Measurements from ENCODE around the gene GASK1A.

The GASK1A gene

DNA sequence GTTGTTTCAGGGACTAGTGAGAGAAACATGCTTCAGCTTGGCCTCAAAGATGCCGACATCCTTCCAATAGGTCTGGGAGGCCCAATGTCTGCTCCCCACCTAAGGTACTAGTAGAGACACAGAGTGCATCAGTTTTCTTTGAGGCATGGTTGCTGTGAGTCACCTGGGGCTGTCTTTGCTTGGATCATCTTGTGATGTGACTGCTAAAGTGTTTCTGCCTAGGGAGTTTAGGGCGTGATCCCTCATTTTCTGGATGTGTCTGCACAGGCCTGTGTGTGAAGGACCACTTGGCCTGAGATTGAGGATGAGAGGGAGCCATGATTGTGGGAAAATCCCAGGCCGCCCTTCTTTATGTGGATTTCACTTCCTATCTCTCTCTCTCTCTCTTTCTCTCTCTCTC, 4.8 kb downstream of the GASK1A start:
- no peak for DNase-seq

DNA sequence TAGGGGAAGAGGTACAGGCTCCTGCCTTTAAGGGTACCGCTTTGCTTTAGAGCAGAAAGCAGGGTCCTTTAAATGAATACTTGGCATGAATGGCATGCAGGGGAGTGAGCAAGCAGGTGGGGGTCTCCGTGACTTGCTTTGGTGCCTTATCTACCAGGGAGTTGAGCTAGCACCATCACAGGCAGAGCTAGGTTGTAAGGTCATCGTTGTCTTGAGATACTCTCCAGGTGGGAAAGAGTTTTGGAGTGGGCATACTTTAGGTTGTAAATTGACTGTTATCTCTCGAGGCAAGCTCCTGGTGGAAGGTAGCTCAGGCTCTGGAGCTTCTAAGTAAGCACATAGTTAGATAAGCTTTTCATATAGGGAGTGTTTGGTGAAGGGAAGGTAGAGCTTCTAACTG, 5.6 kb downstream of the GASK1A start:
- no peak for DNase-seq

DNA sequence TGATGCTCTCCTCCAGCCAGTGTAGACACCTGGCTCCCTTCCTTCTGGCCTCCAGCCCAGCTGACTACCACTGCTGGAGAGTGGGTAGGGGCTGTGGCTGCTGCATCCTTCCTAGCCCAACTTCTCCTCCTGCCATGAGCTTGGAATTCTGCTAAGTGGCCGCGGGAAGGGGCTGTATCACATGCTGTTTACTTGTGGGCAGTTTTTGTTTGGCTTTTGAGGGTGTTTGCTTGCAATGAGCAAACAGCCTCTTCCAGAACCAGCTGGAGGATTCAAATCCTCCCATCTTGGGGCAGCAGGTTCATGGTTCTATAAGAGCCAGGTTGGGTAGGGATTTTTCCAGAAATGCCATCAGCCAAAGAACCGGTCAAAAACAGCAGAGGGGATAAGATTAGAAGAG, 9.0 kb downstream of the GASK1A start:
- DNase-seq: no peak

DNA sequence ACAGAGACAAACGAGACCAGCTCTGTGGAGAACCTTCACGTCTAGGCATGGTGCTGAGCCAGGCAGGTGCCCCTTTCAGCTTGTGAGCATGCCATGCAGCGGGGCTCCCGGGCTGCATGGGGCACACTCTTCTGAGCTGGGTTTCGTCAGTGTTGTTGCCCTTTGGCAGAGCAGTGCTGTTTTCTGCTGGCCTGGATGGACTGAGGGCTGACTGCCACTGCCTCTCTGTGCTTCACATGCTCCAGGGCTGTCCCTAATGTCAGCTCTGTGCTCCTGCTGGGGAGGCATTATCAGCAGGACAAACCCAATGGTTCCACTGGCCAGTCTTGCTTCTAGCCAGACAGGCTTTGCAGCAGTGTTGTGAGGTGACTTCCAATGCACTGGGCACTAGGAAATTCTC, 9.5 kb downstream of the GASK1A start:
- no peak for DNase-seq

DNA sequence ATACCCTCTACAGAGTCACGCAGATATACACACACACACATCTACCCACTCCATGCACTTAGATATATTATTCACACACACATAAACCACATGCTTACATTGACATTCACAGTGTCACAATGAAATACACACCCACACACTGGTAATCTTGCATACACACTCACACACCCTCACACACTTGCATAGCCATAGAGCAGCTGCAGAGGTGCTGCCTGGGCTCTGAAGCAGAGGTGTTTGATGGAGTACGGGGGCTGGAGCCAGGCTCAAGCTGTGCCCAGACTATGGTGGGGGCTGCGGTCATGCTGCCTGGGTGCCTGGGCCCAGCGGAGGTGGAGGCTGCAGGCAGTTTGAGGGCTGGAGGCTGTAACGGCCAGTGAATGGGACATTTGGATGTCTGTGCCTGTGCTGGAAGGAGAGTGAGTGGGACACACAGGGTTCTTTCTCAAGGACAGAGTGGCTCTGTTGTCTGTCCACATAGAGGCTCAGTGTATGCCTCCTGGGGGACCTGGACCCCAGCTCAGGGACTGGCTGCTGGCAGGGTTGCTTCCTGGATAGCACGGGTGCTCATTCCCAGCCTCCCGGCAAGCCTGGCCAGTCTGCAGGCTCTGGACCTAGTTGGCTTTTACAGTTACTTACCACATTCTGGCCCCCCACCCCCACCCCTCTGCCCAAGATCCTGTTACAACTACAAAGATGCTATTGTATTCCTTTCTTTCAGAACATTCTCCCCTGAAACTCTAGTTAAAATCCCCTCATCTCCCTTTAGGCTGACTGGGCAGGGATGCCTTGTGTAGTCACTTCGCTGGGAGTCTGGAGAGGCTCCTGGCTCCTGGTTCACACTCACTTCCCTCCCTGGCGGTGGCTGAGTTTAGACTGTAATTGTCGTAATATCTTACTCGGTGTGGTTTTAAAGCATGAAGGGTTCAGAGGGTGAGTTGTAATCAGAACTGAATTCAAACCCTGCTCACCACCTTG, 12.5 kb downstream of the GASK1A start:
- no peak for DNase-seq

DNA sequence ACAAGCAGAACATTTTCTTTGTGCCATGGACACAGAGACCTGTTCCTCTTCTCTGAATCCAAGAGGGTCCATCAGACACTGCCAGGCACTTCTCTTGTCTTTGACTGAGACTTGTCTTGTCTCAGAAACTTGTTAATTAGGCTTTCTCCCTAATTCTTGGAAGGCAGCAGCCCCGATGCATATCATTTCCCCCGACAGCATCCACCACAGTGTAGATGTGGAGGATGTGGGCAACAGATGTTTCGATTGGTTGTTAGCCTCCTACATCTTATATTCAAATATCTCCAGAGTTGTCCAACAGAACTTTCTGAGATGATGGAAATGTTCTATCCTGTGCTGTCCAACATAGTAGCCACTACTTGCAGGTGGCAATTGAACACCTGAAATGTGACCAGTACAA, 15.5 kb downstream of the GASK1A start:
- DNase-seq: no peak

DNA sequence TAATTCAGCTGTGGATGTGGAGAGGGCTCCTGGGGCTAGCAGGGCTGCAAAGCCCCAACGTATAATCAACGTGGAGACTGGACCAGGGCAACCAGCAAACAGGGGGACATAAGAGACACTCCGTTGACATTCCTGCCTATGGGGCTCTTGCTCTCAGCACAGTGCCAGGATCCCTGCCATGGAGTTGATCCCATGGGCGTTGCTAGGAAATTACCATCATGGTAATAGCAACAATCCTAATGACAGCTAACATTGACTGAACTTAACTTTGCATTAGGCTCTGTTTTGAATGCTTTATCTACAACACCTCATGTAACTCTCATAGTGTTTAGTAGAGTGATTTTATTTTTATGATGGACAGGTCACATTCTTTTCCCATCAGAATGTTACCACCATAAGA, 16.9 kb downstream of the GASK1A start:
- no peak for DNase-seq

DNA sequence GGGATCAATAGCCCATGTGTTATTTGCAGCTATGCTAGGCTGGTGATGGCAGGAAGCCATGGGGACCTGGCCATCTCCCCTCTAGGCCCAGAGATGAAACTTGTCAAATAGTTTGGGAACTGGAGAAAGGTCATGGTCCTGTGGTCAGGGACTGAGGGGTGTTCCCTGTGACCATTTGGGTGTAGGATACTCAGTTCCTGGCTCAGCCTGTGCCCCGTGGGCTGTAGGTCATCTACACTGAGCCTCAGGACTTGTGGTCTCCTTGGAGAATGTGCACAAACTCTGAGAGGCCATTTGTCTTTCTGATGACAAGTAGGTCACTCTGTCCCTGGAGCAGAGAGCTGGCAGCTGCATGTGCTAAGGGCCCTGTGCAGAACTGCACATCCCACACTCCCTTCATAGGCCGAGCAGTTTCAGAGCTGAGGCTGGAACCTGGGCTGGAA, 17.5 kb downstream of the GASK1A start:
- DNase-seq: no peak

DNA sequence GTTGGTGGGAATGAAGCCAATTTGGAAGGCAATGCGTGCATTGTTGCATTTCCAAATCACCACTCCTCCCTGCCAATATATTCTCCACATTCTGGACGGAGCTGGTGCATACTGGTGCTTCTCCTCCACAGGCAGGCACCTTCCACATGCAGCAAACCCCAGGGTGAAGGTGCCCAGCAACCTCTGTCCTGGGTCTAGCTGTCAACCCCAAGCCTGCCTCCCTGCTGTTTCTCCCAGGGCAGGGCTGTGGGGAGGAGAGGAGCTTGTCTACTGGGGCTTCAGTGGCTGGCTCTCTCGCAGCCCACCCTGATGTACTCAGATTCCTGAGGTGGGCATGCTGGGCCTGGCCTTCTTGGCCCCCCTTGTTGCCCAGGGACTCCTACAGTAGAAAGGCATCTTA, 20.1 kb downstream of the GASK1A start:
- DNase-seq: no peak

DNA sequence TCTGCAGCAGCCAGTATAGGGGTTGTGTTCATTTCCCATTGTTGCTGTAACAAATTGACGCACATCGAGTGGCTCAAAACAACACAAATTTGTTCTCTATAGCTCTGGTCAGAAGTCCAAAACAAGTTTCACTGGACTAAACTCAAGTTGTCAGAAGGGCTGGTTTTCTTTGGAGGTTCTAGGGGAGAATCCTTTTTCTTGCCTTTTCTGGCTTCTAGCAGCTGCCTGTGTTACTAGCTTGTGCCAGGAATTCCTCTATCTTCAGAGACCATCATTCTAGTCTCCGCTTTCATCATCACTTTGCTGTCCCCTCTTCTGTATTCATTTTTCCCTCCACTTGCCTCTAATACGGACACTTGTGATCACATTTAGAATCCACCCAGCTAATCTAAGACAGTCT, 20.5 kb downstream of the GASK1A start:
- DNase-seq: no peak

DNA sequence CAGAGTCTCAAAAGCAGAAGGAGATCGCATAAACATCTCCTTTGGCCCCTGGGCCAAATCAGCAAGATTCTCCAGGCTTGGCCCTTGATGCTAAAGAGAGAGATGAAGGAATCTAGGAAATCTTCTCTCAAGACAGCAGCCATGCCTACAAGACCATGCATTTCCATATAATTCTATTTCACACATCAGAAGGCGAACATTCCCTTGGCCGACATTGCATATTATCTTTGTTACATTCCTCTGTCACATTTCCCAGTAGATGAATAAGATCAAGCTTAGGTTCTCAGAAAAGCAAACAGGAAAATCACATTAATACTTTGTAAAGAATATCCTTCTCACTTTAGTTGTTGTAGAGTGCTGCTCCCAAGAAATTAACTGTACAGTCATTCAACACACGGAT, 21.3 kb downstream of the GASK1A start:
- DNase-seq: no peak

DNA sequence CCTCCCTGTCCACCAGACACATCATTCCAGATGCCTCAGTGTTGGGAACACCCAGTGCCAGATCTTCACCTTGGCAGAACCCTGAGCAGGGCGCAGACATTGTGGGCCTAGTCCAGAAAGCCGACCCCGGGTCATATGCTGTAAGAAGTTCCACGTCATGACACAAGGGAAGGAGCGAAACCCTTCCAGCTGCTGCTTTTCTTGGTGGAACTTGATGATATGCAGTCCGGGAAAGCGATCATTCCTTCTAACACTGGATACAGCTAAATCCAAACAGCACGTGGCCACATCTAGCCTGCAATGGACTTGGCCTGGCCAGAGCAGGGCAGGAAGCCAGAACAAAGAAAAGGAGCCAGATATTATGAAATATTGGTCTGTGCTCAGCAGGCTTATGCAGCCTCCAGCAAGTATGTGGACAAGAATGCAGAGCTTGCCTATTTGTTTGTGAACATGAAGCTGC, 22.0 kb downstream of the GASK1A start:
- no peak for DNase-seq

DNA sequence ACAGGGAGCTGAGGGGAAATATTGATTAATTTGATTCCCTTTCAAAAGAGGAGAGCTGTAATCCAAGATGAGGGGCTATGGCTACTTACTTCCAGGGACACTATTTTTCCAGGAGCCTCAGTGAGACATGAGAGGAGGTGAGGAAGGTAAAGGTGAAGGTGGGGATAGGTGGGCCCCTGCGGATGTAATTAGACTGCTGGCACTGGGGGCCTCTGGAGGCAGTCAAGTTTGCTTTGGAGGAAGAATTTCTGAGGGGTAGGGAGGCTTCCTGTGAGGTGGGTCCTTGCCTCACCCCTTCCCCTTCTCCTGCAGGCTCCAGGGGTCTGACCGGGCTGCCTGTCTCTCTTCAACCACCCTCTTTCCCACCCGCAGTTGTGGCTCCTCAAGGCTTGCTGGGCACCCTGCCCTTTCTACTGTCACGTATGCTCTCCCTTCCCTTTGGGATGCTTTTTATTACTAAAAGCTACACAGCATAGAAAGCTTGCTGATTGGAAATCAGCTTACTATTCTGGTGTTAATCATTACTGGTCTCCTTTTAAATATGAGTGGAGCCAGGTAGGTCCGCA, 22.5 kb downstream of the GASK1A start:
- DNase-seq: no peak

DNA sequence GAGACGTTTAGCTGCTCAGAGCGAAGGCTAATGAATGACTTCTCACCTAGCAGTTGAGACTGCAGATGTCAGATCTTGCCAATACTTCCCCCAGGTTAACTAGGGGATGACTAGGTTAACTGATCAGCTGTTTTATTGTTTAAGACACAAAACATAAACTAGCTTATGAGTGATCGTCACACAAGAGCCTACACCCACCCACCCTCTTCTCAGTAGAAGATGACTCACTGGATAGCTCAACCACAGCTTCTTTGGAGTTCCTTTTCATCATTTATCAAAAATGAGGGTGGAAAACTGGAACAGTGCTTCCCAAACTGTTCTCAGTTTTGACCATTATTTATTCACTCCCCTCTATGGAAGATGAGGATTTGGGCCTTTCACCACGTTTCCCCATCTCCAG, 25.2 kb downstream of the GASK1A start:
- DNase-seq: no peak

DNA sequence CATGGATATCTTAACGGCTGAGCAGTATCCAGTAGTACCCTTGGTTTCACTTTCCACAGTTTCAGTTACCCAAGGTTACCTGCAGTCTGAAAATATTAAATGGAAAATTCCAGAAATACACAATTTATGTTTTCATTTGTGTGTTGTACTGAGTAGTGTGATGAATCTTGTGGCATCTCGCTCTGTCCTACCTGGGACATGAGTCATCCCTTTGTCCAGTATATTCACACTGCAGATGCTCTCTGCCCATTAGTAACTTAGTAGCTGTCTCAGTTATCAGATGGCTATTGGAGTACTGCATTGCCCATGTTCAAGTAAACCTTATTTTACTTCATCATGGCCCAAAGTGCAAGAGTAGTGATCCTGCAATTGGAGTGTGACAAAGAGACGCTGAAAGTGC, 26.1 kb downstream of the GASK1A start:
- DNase-seq: no peak

DNA sequence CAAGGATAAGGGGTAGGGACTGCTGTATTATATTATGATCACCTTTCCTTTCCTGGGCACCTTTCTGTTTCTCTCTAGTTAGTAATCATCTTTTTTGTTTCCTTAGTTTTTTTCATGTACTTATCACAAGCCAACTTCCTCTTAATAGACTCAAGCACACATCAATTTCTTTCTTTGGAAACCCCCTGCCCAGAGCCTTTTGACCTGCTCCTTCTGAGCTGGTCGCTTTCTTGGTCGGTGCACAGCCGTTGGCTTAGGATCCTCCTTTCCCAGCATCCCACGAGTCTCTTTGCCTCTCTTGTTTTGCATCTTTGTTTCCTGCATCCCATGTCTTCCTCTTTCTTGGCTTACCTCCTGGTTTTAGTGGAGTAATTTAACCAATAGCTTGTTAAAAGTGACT, 26.9 kb downstream of the GASK1A start:
- DNase-seq: no peak

DNA sequence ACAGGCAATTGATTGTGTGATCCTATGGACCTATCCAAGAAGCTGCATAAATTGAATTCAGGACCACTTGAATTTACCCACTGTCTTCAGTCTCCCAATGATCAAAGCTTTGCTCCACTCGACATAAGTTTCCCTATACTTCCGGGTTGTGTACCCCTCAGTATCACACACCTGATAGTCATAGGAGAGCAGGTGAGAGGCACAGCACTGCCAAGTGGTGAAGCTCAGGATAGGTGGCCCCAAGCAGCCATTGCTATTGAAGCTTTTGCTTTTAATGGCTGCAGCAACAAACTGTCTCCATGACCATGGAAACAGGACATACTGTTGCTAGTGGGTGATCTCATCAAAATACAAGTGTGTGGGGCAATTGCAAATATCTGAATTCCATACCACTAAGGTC, 27.7 kb downstream of the GASK1A start:
- no peak for DNase-seq

DNA sequence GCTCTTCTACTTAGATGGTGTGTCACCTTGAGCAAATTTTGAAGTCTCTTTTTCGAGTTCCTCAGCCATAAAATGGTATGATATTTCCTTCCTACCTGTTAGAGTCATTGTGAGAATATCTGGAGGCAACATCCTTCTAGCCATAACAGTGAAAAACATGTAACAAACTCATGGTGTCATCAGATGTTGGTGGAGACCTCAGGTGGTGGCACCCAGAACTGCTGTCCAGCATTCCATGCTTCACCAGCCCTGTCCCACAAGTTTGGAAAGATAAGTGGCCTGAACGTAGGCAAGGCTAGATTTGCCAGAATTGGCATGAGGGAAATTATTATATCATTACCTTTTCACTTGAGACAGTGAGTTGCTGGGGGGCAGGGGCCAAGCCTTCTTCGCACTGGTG, 30.4 kb downstream of the GASK1A start:
- no peak for DNase-seq

DNA sequence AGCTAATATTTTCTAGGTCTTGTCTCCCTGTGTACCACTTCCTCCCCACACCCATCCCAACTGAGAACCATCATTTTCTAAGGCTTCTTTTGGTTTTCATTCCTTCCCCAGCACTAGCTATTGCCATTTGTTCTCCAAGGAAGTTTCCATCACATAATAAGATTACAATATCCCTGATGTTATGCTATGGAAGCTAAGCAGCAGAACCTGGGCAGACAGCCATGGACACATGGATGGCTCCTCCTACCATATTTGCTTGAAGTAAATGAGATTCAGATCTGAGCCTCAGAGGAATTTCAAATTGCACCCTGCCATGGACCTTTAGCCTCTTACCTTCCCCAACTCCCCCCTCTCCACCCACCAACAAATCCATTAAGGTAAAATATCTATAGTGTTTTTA, 31.5 kb downstream of the GASK1A start:
- DNase-seq: no peak

DNA sequence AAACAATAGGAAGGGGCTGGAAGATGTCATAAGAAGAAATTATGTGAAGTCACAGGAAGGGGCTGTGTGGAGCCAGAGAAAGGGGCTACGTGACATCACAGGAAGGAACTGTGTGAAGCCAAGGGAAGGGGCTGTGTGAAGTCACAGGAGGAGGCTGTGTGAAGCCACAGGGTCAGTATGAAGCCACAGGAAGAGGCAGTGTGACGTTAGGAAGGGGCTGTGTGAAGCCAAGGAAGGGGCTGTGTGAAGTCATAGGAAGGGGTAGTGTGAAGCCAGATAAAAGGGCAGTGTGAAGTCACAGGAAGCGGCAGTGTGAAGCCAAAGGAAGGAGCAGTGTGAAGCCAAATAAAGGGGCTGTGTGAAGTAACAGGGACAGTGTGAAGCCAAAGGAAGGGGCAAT, 32.5 kb downstream of the GASK1A start:
- no peak for DNase-seq

DNA sequence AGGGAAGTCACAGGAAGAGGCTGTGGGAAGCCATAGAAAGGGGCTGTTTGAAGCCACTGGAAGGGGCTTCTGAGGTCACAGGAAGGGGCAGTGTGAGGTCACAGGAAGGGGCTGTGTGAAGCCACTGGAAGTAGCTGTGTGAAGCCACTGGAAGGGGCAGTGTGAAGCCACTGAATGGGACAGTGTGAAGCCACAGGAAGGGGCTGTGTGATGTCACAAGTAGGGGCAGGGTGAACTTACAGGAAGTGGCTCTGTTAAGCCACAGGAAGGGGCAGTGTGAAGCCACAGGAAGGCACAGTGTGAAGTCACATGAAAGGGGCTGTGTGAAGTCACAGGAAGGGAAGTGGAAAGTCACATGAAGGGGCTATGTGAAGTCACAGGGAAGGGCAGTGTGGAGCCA, 33.1 kb downstream of the GASK1A start:
- DNase-seq: no peak

DNA sequence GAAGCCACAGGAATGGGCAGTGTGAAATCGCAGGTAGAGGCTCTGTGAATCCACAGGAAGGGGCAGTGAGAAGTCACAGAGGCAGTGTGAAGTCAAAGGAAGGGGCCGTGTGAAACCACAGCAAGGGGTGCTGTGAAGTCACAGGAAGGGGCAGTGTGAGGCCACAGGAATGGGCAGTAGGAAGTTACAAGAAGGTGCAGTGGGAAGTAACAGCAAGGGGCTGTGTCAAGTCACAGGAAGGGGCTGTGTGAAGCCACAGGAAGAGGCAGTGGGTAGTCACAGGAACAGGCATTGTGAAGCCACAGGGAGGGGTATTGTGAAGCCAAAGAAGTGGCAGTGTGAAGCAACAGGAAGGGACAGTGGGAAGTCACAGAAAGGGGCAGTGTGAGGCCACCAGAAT, 34.1 kb downstream of the GASK1A start:
- no peak for DNase-seq

DNA sequence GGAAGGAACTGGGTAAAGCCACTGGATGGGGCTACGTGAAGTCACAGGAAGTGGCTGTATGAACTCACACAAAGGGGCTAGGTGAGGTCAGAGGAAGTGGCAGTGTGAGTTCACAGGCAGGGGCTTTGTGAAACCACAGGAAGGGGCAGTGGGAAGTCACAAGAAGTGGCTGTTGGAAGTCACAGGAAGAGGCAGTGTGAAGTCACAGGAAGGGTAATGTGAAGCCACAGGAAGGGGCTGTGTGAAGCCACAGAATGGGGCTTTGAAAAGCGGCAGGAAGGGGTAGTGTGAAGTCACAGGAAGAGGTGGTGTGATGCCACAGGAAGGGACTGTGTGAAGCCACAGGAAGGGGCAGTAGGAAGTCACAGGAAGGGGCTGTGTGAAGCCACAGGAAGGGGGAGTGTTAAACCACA, 34.6 kb downstream of the GASK1A start:
- no peak for DNase-seq

DNA sequence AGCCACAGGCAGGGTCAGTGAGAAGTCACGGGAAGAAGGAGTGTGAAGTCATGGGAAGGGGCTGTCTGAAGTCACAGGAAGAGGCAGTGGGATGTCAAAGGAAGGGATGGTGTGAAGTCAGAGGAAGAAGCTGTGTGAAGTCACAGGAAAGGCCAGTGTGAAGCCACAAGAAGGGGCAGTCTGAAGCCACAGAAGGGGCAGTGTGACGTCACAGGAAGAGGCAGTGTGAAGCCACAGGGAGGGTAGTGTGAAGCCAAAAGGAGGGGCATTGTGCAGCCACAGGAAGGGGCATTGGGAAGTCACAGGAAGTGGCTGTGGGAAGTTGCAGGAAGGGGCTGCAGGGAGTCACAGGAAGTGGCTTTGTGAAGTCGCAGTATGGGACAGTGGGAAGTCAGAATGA, 35.1 kb downstream of the GASK1A start:
- no peak for DNase-seq

DNA sequence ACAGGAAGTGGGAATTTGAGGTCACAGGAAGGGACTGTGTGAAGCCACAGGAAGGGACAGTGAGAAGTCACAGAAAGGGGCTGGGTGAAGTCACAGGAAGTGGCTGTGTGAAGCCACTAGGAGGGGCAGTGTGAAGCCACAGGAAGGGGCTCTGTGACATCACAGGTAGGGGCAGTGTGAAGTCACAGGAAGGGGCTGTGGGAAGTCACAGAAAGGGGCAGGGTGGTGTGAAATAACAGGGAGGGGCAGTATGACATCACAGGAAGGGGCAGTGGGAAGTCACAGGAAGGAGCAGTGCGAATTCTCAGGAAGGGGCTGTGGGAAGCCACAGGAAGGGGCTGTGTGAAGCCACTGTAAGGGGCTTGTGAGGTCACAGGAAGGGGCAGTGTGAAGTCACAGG, 35.8 kb downstream of the GASK1A start:
- no peak for DNase-seq

All from CD4-positive, alpha-beta T cell treated with Interleukin-4 for 4 hours (primary cell).